Umbilical cord (tissue), 2 donors: ENCODE data around the gene AADACL3. TPM values are rescaled to one million over a fixed set of nuclear protein-coding genes. Genes with fewer than 3 reads are reported as not detected.

ENCODE experiments used
- DNase-seq: peaks from one replicate; pipeline ENCODE4 v3.0.0-alpha.2; 2015; ENCODE audit warnings: low spot score
- total RNA-seq: library from RNA; depleted of rRNA; stranded (reverse); fragments of >200 nt; gene quantifications from one replicate; pipeline ENCODE4 v1.2.3, GENCODE V29; 2014; ENCODE audit warnings: low replicate concordance; ENCODE audit not compliant: insufficient read depth

The AADACL3 gene
- total RNA-seq, 1 donor from 2014 or later, result 5.8 TPM

- no peak for DNase-seq
Observed at GRCh38 chr1:12764016-12764415, 48.1 kb downstream of the AADACL3 start.

DNA sequence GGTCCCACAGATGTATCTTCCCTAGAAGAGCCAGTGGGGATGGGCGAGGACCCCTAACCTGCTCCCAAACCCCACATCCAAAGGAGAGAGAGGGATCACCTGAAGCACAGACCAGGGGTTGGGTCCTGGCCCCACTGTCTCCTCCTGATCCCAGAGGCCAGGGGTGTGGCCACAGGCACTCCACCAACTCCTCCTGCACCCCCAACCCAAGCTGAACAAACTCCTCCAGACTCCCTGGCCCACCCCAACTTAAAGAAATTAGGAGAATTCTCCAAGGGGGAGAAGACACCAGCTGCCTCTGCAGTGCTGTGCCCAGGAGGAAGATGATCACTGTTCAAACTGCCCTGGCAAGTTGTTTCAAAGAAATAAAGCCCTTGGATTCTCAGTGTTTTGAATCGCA is 53.1 kb downstream of the AADACL3 start:
- no peak for DNase-seq

- no peak for DNase-seq
Observed at GRCh38 chr1:12769976-12770505, 54.1 kb downstream of the AADACL3 start.

GRCh38 chr1:12770620-12771019 is 54.7 kb downstream of the AADACL3 start:
- no peak for DNase-seq

DNA sequence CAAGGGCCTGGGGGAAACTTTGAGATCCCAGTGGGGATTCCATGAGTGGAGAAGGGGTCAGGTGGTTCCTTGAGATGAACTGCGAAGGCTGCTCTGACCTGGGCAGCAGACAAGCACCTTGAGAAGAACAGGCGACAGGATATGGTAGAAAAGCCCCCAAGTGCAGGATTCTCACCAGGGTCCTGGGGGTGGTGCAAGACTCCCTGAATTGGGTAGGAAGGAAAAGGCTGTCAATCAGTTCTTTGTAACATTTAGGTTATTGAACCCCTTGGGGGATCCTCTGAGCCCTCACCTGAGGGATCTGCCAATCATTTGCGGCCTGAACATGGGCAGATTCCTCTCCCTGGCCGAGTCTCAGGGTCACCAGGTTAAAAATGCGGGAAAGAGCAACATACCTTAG is 55.3 kb downstream of the AADACL3 start:
- no peak for DNase-seq

DNA sequence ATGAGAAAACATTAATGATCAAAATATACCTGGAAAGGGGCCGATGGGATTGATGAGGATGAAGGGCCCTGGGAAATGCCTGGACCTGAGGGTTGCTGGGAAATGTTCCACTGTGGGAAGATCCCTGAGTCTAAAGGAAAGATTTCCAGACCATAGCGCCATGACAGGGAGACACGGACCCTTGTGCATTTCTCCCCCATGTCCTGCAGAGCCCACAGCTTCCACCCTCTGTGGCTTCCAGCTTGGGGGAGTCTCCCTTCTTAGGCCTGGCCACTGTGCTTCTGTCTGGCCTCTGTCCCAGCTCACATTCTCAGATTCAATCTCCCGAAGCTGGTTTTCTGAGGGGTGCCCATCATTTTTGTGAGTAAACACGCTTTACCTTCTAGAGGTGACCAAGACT is 56.6 kb downstream of the AADACL3 start:
- DNase-seq, result no peak

GRCh38 chr1:12773438-12773837 is 57.5 kb downstream of the AADACL3 start, which contains the start of gene PRAMEF12:
Gene PRAMEF12 (plus strand): TSS chr1:12773738. CDS start chr1:12774868, 1,130 bp downstream.
- no peak for DNase-seq

DNA sequence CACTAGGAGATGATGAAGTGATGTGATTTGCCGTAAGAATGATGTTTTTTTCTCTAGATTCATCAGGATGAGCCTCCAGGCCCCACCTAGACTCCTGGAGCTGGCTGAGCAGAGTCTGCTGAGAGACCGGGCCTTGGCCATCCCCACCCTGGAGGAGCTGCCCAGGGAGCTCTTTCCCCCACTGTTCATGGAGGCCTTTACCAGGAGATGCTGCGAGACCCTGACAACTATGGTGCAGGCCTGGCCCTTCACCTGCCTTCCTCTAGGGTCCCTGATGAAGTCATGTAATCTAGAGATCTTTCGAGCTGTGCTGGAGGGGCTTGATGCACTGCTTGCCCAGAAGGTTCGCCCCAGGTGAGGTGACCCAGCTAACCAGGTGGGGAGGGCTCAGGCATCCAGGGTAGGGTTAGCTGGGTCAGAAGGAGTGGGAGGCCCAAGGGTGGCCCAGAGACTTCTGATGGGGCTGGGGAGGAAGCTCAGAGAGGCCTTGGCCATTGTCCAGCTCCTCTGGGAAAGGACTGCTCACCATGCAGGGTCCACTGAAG is 59.0 kb downstream of the AADACL3 start:
- DNase-seq, result no peak

DNA sequence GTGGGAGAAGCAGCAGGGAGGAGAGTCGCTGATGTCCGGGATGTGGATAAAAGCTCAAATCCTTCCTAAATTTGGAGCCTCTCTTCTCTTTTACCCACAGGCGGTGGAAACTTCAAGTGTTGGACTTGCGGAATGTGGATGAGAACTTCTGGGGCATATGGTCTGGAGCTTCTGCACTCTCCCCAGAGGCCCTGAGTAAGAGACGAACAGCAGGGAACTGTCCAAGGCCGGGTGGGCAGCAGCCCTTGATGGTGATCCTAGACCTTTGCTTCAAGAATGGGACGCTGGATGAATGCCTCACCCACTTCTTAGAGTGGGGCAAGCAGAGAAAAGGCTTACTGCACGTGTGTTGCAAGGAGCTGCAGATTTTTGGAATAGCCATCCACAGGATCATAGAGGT is 59.5 kb downstream of the AADACL3 start:
- no peak for DNase-seq

DNA sequence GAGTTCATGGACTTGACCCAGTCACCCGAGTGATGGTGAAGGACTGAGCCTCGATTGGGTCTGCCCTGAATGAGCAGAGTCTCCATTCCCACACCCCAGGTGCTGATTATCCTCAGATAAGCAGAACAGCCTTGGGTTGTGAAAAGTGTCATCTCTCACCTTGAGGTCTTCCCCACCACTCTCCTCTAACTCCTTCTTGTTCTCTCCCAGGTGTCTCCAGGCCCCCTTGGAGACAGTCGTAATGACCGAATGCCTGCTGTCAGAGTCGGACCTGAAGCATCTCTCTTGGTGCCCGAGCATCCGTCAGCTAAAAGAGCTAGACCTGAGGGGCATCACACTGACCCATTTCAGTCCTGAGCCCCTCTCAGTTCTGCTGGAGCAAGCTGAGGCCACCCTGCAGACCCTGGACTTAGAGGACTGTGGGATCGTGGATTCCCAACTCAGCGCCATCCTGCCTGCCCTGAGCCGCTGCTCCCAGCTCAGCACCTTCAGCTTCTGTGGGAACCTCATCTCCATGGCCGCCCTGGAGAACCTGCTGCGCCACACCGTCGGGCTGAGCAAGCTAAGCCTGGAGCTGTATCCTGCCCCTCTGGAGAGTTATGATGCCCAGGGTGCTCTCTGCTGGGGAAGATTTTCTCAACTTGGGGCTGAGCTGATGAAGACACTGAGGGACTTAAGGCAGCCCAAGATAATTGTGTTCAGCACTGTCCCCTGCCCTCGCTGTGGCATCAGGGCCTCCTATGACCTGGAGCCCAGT is 61.1 kb downstream of the AADACL3 start:
- no peak for DNase-seq

Other genes starting within 250 kb of the AADACL3 start
- gene DHRS3, start 97.9 kb upstream of the AADACL3 start, total RNA-seq, result 107 TPM
- not detected for gene AADACL4, start 72.0 kb upstream of the AADACL3 start, total RNA-seq
- gene CFAP107, start 30.1 kb downstream of the AADACL3 start, total RNA-seq, result not detected
- 2.9 TPM for gene PRAMEF12, start 57.6 kb downstream of the AADACL3 start, total RNA-seq
- gene PRAMEF1, start 75.3 kb downstream of the AADACL3 start, total RNA-seq, result 6.7 TPM
- not detected for gene PRAMEF11, start 115.3 kb downstream of the AADACL3 start, total RNA-seq
- gene HNRNPCL1, start 132.6 kb downstream of the AADACL3 start, total RNA-seq, result 0.72 TPM
- 0.72 TPM for gene PRAMEF2, start 141.0 kb downstream of the AADACL3 start, total RNA-seq
- gene PRAMEF4, start 170.1 kb downstream of the AADACL3 start, total RNA-seq, result 1.2 TPM
- 0.48 TPM for gene PRAMEF10, start 182.2 kb downstream of the AADACL3 start, total RNA-seq
- gene PRAMEF7, start 200.5 kb downstream of the AADACL3 start, total RNA-seq, result not detected
- not detected for gene PRAMEF6, start 231.5 kb downstream of the AADACL3 start, total RNA-seq